ENCODE results near the gene CCDC50.

DNA sequence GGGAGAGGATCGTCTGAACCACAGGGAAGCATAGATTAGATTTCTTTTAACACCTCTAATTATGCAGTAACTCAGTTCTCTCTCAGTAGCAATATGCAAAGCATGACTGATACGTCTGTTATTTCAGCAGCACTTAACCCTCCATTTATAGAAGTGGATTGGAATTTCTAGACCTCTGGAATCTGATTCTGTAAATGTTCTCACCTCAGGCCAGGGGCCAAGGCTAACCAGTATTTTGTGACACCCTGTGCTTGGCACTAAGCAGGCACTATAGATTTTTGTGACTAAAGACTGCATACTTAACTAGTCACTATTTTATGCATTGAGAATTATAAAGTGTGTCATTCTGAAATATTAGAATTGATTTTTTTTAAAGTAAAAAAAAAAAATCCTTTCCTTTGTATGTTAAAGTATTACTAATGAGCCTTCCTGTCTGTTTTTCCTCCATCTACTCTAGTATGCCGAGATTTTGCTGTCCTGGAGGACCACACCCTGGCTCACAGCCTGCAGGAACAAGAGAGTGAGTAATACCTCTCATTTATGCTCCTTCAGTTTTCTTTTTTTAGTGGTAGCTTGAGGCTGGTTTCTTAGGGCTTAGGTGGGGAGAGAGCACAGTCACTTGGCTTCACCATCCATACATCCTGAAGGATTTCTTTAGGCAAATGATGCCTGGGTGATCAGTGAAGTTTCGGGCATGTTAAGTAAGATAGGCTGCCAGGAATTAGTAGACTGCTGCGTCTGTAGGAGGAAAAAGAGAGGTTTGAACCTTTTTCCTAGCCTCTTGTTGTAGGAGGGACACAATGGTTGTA is 27.6 kb downstream of the CCDC50 start:
- no peak for TF ChIP-seq BHLHE40 (IDR thresholded peaks at IDR 0.05; ENCODE audit: borderline replicate concordance)
- no peak for TF ChIP-seq ELF4 (IDR thresholded peaks at IDR 0.05)
- TF ChIP-seq, protein P1, sequence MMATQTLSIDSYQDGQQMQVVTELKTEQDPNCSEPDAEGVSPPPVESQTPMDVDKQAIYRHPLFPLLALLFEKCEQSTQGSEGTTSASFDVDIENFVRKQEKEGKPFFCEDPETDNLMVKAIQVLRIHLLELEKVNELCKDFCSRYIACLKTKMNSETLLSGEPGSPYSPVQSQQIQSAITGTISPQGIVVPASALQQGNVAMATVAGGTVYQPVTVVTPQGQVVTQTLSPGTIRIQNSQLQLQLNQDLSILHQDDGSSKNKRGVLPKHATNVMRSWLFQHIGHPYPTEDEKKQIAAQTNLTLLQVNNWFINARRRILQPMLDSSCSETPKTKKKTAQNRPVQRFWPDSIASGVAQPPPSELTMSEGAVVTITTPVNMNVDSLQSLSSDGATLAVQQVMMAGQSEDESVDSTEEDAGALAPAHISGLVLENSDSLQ (IDR thresholded peaks at IDR 0.05) = no peak
- TF ChIP-seq SP1 (IDR thresholded peaks at IDR 0.05) = no peak
- no peak for TF ChIP-seq HDGF (IDR thresholded peaks at IDR 0.05; ENCODE audit: borderline replicate concordance)
- TF ChIP-seq CTBP1 (IDR thresholded peaks at IDR 0.05; ENCODE audit: borderline replicate concordance) = no peak
- TF ChIP-seq NFRKB (IDR thresholded peaks at IDR 0.05) = no peak
- no peak for TF ChIP-seq SUZ12 (IDR thresholded peaks at IDR 0.05)
- TF ChIP-seq ARNT (IDR thresholded peaks at IDR 0.05) = no peak
- TF ChIP-seq FOXM1 (IDR thresholded peaks at IDR 0.05; ENCODE audit: borderline replicate concordance) = no peak
- TF ChIP-seq L3MBTL2 (conservative IDR thresholded peaks at IDR 0.05) = no peak
- TF ChIP-seq ZNF384 (IDR thresholded peaks at IDR 0.05) = no peak
- TF ChIP-seq TARDBP (IDR thresholded peaks at IDR 0.05) = no peak
- no peak for TF ChIP-seq FOXA1 (IDR thresholded peaks at IDR 0.05)

Measured in HEK293T (cell line).